GM21717 (cell line): ENCODE measurements around the gene IQCE.

Experiments used
- ATAC-seq: cut with Tn5 transposase; IDR thresholded peaks from one replicate; pipeline ENCODE4 v1.9.1; 2021; ENCODE audit warnings: mild to moderate bottlenecking, moderate library complexity; ENCODE audit not compliant: unreplicated experiment

Gene IQCE

DNA sequence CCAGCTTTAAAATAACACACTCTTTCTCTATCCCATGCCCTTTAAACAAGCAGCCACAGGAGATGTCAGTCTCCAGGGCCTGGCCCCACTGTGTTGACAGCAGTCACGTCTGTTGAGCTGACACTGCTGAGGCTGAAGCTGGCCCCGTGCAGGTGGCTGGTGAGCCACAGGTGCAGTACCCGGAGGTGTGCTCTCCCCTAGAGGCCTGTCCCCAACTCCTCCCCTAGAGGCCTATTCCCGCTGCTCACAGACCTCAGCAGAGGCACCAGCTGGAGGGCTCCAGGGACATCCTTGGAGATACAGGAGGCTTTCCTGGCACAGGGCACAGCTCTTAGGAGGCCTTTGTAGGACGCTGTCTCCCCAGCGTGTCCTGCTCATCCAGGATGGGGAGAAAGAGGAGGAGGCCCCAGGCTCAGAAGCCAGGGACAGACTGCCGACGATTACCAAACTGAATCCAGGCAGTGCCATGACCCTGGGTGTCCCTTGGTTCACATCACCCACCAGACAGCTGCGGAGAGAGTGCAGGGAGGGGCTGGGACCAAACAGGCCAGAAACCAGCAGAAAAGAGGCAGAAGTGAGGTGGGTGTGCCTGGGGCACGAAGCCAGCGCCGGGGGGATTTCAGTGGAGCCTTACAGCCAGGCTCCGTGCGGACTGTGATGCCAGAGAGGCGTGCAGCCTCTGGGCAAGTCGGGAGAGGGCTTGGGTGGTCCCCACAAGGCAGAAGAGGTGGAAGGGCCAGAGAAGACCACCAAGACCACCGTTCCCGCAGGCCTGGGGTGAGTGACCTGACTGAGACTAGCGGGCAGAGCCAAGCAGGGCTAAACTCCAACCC is 54.5 kb downstream of the IQCE start:
- ATAC-seq, result no peak

DNA sequence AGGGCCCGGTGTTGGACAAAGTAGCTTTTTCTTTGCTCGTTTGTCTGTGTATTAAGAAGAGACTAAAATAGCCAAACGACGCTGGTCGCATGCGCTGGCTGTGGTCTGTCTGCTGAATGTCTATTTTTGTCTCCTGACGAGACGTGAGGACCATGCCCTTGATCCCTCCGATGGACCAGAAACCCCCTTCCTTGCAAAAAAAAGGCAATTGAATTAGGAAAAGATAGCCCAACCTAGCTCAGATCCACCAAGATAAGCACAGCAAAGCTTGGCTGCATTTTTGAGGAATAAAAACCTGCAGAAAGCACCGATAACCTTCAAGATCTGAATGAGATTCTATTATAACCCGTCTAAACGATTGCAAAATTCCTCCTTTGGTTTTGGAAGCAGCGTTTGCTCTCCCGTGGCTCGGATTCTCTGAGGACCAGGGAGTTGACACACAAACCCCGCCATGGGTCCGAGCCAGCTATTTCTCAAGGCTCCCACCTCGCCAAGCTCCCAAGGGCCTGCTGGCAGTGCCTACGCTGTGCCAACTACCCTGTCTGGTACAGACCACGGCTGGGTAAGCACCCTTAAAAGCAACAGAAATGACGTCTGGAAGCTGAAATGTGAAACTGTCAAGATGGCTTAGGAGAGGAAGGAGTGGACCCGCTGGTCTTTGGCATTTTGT is 55.3 kb downstream of the IQCE start:
- ATAC-seq, result no peak

DNA sequence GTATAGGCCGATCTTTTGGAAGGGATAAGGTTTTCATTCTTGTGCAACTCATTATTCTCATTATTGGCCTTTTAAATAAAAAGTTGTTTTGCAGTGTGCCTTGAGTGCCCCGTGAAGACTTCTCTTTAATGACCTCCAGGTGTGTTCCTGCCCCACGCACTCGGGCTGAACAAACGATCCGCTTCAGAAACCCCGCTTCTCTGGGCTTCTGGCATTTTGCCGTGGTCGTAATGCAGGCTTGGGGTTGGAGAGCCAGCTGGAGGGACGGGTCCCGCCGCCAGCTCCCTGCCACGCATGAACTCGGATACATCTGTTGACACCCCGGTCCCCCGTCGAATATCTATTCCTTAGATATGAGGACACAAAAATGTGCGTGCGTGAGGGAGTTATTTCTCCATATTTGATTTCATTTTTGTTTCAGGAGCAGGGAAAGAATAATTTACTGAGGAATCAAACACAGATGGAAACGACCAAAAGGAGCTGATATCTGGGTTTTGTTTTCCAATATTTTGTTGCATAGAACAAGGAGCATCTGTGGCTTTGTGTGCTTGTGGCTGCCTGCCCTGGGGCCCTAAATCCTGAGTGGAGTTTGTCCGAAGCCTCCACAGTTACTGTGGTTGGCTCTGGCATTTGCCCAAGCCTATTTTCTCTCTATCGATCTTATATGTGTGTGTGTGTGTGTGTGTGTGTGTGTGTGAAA is 56.0 kb downstream of the IQCE start:
- ATAC-seq, result no peak

DNA sequence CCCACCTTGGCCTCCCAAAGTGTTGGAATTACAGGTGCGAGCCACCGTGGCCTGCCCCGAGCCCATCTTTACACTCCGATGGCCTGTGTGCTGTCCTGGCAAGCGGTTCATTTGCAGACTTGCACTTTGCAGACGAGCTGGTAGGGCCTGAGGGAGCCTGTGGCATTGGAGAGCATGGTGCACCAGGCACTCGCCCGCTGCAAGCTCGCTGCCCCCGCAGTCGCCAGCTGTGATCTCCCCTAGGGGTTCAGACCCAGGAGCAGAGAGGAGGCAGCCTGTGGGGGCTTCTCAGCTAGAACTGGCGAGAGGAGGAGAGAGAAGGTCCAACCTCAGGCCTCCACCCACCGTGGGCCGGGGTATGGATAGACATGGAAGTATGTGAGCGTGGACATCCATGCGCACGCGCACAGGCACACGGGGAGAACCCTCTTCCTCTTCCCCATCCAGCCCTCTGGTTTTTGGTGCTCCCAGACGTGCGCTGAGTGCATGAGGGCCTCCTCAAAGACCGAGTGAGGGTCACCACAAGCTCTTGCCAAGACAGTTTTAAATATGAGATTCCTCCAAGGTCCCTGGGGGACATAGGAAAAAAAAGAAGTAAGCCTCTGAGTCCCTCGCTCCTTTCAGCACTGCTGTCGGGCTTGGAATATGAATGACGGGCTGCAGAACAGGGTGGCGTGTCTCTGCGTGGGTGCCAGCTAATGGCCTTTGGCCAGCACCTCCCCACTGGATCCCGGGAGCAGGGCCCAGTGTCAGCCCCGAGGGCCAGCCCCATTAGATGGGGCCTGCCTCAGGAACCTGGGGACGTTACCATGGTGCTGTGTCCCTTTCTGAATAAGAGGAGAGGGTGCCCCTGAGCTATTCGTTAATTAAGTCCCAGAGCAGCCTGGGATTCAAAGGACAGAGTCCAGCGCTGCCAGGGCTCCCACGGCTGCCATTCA is 57.9 kb downstream of the IQCE start:
- ATAC-seq, result no peak

DNA sequence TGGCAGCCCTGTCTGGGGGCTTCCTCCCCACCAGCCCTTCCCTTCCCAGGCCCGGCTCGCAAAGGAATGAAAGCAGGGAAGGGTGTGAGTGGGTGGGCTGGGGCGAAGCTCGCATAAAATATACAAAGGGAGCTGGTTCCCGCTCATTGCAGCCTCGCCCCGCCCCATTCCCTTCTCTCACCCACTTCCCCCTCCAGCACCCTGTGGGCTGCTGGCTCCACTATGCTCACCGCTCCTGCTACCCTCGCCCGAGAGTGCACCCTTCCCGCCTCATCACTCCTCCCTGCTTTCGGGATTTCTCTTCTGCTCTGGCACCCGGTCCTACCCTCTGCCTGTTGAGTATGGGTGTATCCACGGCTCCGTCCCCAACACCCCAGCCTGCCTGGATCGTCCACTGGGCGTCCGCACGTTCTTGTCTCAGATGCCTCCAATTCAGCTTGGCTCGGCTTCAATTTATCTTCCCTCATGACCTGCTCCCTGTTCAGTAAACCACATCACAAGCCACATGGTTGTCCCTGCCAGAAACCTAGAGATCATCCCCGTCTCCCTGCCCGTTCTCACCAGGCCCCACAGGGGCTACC is 58.6 kb downstream of the IQCE start:
- ATAC-seq, result no peak

DNA sequence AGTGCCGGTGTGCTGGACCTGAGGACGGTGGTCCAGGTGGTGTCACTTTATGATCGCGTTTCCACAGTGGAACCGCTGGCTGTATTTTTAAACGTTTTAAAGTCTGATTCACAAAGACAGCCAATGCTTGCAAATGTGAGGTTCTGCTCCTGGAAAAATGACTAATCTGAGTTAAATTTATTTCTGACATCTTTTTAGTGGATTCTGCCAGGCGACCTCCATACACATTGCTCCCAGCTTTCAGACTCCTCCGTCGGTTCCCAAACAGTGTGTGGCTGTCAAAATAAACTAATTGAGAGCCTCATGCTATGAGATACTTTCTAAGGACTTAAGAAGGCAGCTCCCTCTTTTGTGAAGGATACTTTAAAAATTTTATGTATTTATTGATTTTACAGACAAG is 60.3 kb downstream of the IQCE start:
- ATAC-seq, result no peak

DNA sequence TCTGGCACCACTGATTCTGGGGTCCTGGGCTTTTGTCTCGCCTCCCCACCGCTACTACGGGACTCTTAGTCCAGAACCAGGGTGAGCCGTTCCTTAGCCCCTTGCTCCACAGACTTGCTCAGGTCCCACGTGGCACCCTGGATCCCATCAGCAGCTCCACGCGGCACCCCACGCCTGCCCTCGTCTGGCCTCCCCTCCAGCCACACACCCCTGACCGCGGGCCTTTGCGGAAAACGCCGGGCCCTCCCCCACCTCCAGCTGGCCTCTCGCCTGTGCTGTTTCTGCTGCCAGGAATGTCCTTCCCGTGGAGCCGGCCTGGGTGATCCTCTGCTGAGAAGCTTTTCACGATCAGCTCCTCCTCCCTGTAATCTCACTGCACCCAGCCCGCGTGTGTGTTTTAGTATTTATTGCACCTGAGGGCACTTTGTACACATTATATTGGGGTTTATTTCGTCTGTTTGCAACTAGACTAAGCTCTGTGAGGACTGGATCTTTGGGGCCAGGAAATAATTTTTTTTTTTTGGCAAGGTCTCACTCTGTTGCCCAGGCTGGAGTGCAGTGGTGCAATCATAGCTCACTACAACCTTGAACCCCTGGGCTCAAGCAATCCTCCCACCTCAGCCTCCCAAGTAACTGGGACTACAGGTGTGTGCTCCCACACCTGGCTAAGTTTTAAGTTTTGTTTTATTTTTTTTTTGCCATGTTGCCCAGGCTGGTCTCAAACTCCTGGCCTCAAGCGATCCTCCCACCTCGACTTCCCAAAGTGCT is 62.5 kb downstream of the IQCE start:
- ATAC-seq, result no peak

DNA sequence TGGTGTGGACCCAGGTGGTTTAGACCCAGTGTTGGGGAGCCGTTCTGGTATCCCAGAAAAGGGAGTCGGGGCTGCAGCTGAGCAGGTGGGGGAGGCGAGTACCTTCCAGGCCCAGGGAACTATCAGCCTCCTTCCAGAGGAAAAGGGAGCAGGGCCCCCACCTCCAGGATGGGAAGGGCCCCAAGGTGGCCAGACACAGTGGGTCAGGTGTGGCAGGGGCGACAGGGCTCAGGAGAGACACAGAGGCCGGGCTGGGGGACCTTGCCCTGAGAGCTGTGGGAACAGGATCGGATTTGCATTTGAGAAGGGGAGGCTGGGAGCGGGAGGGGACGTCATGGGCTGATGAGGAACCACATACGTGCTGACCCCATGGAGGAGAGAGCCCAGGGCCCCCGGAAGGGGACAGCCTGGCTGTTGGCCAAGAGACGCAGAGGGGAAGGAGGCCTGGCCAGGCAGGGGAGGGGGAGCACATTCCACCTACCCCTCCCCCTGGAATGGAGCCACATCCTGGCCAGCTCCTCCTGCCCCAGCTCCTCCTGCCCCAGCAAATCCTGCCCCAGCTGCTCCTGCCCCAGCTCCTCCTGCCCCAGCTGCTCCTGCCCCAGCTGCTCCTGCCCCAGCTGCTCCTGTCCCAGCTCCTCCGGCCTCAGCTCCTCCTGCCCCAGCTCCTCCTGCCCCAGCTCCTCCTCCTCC is 63.3 kb downstream of the IQCE start:
- no peak for ATAC-seq

DNA sequence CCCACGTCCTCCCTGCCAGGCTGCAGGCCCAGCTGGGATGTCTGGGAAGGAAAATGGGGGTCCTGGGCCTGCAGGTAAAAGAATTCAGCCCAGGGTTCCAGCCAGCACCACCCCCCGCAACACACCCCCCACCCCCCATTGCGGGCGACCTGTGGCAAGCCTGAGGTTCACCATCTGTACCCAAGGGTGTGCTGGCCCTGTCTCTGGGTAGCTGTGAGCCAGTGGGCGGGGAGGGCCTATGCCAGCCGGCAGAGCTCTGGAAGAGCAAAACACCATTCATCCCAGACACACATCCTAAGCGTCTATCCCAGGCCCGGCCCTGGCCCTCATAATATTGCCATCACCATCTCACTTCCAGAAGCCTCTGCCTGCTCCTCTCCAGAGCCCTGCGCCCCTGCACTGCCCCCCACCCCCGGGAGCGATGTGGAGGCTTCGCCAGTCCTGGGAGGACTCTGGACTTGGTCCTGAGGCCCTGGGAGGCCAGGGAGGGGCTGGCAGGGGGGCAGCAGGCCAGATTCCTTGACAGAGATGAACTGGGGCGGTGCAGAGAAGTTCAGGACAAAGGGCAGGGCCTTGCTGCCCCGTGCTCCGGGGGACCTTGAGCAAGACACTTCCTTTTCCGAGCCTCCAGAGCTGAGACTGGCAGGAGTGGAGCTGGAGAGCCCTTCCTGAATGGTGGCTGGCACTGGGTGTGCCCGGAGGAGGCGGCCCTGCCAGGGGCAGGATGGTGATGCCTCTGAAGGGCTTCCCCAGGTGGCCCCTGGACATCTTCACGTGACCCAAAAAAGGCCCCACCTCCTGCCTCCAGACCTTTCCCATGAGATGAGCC is 64.3 kb downstream of the IQCE start:
- no peak for ATAC-seq

DNA sequence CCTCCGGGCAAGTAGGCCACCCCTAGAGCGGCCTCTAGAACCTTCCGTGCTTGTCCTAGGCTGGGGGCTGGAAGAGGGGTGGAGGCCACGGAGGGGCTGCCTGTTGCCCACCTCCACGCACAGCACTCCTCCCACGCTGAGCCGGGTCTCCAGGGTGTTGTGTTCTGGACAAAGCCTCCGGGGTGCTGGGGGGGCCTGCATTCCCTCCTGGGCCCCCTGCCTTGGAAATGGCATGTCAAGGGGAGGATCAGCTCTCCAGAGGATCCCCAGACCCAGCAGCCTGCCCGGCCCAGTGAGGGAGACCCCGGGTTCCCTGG is 64.9 kb downstream of the IQCE start:
- ATAC-seq, result no peak

DNA sequence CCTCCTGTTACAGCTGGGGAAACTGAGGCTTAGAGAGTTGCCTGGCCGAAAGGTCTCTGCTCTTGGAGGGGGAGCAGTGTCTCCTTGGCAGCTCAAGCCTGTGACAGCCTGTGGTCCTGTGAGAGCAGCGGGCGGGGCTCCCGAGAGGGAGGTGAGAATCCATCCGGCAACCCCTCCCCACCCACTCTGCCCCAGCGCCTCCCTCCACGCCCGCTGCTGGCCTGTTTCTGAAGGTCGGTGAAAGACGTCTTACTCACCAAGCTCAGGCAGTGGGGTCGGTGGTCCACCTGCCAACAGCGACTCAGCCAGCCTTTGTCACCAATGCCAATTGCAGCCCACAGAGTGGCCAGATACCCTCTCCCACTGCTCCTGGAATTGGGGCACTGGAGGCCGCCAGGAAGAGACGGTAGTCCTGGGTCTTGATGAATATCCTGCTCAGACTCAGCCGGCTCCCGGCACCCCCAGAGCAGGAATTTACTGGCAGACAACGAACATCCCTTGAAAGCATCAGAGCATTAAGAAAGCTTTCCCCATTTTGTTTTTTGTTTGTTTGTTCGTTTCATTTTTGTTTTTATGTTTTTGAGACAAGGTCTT is 65.6 kb downstream of the IQCE start:
- ATAC-seq, result no peak

DNA sequence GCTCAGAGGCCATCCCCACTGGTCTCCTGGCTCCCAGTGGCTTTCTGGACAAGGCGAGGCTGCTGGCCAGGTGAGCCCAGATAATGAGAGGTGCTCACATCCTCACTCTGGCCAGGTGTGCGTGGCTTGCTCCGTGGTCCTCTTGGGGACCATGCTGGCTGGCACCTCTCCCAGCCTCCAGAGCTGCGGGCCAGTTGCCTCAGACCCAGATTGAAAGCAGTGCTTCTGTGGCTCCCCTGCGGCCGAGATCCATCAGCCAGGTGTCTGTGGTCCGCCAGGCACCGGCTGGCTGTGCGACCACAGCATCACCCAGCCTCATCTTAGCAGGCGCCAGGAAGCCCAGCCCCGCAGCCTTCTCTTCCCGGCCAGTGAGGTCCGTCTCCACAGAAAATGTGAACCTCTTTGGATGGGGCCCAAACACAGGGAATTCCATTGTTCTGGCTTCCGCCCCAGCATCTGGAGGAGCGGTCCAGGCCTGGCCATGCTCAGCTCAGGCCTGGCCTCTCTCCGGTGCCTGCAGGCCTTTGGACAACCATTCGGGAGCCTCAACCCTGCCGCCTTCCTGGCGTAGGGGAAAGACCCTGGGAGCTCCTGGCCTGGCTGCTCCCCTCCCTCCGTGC is 67.8 kb downstream of the IQCE start:
- ATAC-seq, result no peak

DNA sequence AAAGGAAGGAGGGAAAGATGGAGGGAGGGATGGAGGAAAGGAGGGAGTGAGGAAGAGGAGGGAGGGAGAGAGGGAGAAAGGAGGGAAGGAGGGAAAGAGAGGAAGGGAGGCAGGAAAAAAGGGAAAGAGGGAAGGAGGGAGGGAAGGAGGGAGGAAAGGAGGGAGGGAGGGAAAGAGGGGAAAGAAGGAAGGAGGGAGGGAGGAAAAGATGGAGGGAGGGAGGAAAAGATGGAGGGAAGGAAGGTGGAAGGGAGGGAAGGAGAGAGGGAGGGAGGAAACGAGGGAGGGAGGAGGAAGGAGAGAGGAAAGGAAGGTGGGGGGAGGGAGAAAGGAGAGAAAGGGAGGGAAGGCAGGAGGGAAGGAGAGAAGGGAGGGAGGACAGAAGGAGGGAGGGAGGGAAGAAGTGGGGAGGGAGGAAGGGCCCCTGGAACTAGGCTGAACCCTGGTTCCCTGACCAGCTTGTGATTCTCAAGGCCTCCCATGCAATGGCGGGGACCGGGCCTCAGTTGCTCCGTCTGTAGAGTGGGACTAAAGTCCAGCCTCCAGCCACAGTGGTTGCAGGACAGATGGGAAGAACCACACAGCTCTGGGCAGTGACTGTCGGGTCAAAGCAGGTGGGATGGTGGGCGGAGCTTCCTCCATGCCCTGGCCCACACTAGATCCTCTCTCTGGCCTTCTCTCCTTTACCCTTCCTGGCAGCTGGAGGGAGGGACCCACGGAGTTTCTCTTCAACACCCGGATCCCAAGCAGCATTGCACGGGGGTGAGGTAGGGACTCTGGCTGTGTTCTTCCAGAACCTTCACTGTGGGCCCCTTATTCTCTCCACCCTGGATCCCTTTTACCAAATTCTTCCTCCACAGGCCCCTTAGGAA is 68.7 kb downstream of the IQCE start:
- no peak for ATAC-seq

DNA sequence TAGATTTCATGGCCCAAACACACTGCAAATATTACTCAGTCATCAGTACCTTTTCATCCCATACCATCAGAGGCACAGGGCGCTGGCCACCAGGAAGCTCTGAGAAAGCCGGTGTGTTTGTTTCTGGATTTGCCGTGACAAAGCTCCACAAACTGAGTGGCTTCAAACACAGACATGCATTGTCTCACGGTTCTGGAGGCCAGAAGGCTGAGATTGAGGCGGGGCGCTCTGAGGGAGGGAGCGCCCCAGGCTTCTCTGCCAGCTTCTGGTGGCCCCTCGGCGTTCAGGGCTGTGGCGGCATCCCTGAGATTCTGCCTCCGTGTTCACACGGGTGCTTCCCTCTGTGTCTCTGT is 69.3 kb downstream of the IQCE start:
- no peak for ATAC-seq

DNA sequence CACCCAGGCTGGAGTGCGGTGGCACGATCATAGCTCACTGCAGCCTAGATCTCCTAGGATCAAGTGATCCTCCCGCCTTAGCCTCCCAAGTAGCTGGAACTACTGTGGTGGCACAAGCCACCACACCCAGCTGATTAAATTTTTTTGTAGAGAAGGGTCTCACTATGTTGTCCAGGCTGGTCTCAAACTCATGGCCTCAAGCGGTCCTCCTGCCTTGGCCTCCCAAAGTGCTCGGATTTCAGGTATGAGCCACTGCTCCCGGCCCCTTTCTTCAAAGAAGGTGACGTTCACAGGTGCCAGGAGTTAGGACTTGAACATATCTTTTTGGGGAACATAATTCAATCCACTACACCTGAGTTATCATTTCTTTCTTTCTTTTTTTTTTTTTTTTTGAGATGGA is 70.1 kb downstream of the IQCE start:
- no peak for ATAC-seq

DNA sequence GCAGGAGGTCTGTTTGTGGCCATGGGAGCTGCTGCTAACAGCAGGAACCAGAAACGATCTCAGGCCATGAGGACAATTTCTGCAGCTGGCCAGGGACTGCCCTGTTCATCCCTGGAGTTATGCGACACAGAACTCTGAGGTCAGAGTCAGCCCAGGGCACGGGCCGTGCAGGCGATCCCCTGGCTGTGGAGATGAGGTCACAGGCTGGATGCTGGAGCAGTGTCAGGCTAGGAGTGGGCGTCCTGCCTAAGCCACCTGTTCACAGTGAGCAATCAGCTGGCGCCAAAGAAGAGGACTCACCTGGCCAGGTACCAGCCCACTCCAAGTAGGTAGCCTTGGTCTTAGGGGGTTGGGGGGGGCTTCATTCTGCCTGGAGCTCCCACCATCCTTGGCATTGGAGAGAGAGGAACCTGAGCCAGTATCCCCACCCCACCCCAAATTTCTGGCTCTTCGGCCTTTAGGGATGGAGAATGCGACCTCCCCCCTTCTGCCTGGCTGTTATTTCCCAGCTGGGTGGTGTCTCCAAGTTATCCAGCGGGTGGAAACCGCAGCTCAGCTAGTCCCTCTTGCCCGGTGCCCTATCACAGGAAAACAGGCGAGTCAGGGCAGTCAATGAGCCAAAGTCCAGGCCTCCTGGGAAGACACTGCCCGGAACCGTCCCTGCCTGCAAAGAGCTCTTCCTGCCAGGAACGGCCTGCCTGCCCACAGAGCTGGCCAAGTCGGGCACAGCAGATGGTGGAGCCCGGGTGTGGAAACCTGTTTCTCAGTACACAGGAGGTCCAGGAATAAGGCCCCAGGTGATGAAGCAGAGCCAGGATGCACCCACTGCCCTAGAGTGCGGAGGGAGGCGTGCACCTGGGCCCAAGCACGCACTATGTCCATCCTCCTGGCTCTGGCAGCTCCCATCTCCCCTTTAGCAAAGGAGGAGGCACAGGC is 71.2 kb downstream of the IQCE start:
- ATAC-seq, result no peak
